A673 (cell line): ENCODE results near the gene ZNF205. TPM values are rescaled to one million over a fixed set of nuclear protein-coding genes. Genes with fewer than 3 reads are reported as not detected.

Experiments
- BruUV-seq: library from RNA; stranded (reverse); fragments of 400-500 nt; replicated peaks from 2 replicates; lab custom pipeline; 2021; lab: Mats Ljungman, UMichigan
- CTCF ChIA-PET: fragments of 300-600 bp; sonication (Branson Sonifier 250); formaldehyde crosslinking; loops from one replicate; lab custom pipeline; 2022; ENCODE audit warnings: antibody characterized with exemption; lab: Charles Lee
- POLR2A ChIA-PET: fragments of 300-600 bp; sonication (Branson Sonifier 250); formaldehyde crosslinking; loops from one replicate; lab custom pipeline; 2022; ENCODE audit warnings: antibody characterized with exemption; ENCODE audit not compliant: low non-redundant PET; lab: Charles Lee
- DNase-seq: peaks from one replicate; pipeline ENCODE4 v3.0.0-alpha.2; 2015; ENCODE audit warnings: low spot score
- H3K27ac ChIP-seq: fragments of 200-600 bp; sonication (generic); 2 replicates; pipeline ENCODE4 v1.5.1; 2016; ENCODE audit warnings: mixed run types, low read depth, mild to moderate bottlenecking, mixed read lengths, antibody characterized with exemption, low read length; ENCODE audit not compliant: poor library complexity, severe bottlenecking
- H3K27me3 ChIP-seq: fragments of 200-600 bp; sonication (generic); replicated peaks from 2 replicates; pipeline ENCODE4 v1.6.1; 2017; ENCODE audit warnings: mixed run types, low read depth, mild to moderate bottlenecking, mixed read lengths, antibody characterized with exemption, low read length; ENCODE audit not compliant: insufficient read depth, poor library complexity
- H3K36me3 ChIP-seq: fragments of 200-600 bp; sonication (generic); 2 replicates; pipeline ENCODE4 v1.6.1; 2016; ENCODE audit warnings: mixed run types, mild to moderate bottlenecking, mixed read lengths, antibody characterized with exemption, low read length; ENCODE audit not compliant: insufficient read depth, poor library complexity, severe bottlenecking
- H3K4me1 ChIP-seq: fragments of 200-600 bp; sonication (generic); 2 replicates; pipeline ENCODE4 v1.6.1; 2017; ENCODE audit warnings: mixed run types, mild to moderate bottlenecking, mixed read lengths, antibody characterized with exemption, low read length; ENCODE audit not compliant: insufficient read depth, poor library complexity, severe bottlenecking
- H3K4me3 ChIP-seq: fragments of 200-600 bp; sonication (generic); 2 replicates; pipeline ENCODE4 v1.5.1; 2016; ENCODE audit warnings: low read depth, mixed run types, mild to moderate bottlenecking, mixed read lengths, low read length; ENCODE audit not compliant: poor library complexity, severe bottlenecking
- H3K9me3 ChIP-seq: fragments of 200-600 bp; sonication (generic); 2 replicates; pipeline ENCODE4 v1.6.1; 2016; ENCODE audit warnings: mixed run types, low read depth, mild to moderate bottlenecking, mixed read lengths, antibody characterized with exemption, low read length; ENCODE audit not compliant: poor library complexity, severe bottlenecking
- EZH2 ChIP-seq: fragments of 200-600 bp; sonication (generic); IDR thresholded peaks from 2 replicates; pipeline ENCODE4 v1.6.1; 2017; ENCODE audit warnings: borderline replicate concordance, low read depth, mild to moderate bottlenecking, mixed read lengths, antibody characterized with exemption, low read length; ENCODE audit not compliant: poor library complexity, severe bottlenecking
- intact Hi-C: fragments of 100-400 bp; cut with micrococcal nuclease; formaldehyde crosslinking; loops from one replicate; pipeline ENCODE4 v1.10.0; 2022; ENCODE audit not compliant: unreplicated experiment
- total RNA-seq: library from RNA; stranded (reverse); gene quantifications from 2 replicates; pipeline ENCODE4 v1.2.3, GENCODE V29; 2021
- TF ChIP-seq, protein P1 (sequence below): fragments of 300-800, 200-600 bp; sonication (generic); conservative IDR thresholded peaks from 2 replicates; pipeline ENCODE4 v1.5.1; 2017; ENCODE audit warnings: low read depth, mild to moderate bottlenecking, antibody characterized with exemption, low read length, moderate library complexity, mixed read lengths

The ZNF205 gene
- total RNA-seq, 1 experiment from 2014 or later, result 19.0 TPM

DNA sequence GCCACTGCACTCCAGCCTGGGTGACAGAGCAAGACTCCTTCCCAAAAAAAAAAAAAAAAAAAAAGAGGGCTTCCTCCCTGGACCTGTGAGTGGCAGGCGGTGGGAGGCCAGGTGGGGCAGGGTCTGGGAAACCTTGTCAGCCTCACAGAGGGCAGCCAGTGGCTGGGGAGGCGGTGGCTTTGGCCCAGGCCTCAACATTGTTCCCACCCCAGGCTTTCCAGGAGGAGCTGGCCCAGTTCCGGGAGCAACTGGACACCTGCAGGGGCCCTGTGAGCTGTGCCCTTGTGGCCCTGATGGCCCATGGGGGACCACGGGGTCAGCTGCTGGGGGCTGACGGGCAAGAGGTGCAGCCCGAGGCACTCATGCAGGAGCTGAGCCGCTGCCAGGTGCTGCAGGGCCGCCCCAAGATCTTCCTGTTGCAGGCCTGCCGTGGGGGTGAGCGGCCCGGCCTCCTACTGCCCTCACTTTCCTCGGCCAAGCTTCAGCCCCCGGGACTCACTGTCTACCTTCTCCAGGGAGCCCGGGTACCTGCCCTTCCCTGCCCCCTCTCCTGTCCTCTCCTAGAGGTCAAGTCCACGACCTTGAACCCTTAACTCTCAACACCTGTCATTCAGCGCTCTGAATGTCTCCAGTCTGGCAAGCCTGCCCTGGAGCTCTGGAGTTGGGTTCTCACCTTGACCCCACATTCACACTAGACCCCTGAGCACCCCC is 34.8 kb downstream of the ZNF205 start:
- Histone ChIP-seq H3K4me3 (no peak overlapping the region), H3K27ac (no peak overlapping the region), H3K4me1 (no peaks in the 10 kb centered on the region), H3K27me3 (no peaks in the 10 kb centered on the region), H3K36me3 (peaks cover under 1% of the 10 kb centered on the region), H3K9me3 (no peaks in the 10 kb centered on the region)
- intact Hi-C loops, result no loop called here
- ChIA-PET POLR2A (no interaction called here), CTCF (interaction anchor here (1.2 kb wide), 1 partner anchor 17 kb away, joined by 3 read pairs; no protein-coding TSS in a partner anchor)
- no peak for DNase-seq
- TF ChIP-seq, protein P1, sequence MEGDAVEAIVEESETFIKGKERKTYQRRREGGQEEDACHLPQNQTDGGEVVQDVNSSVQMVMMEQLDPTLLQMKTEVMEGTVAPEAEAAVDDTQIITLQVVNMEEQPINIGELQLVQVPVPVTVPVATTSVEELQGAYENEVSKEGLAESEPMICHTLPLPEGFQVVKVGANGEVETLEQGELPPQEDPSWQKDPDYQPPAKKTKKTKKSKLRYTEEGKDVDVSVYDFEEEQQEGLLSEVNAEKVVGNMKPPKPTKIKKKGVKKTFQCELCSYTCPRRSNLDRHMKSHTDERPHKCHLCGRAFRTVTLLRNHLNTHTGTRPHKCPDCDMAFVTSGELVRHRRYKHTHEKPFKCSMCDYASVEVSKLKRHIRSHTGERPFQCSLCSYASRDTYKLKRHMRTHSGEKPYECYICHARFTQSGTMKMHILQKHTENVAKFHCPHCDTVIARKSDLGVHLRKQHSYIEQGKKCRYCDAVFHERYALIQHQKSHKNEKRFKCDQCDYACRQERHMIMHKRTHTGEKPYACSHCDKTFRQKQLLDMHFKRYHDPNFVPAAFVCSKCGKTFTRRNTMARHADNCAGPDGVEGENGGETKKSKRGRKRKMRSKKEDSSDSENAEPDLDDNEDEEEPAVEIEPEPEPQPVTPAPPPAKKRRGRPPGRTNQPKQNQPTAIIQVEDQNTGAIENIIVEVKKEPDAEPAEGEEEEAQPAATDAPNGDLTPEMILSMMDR, result no peak
- TF ChIP-seq EZH2, result no peak
- BruUV-seq, result no TSS peak

DNA sequence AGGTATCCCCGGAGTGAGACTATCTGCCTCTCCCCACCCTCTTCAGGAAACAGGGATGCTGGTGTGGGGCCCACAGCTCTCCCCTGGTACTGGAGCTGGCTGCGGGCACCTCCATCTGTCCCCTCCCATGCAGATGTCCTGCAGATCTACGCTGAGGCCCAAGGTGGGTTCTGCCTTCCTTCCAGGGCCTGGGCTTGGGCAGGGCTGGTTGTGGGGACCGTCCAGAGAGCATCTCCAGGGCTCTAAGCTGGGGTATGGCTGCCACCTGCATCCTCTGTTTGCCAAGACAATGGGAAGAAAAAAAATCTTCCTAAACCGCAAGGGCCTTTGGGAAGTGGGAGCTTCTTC is 35.3 kb downstream of the ZNF205 start:
- POLR2A ChIA-PET, result no interaction called here
- H3K27ac ChIP-seq, result no peak overlapping the region
- DNase-seq, result no peak
- no peaks in the 10 kb centered on the region for H3K4me1 ChIP-seq
- H3K27me3 ChIP-seq, result no peaks in the 10 kb centered on the region
- BruUV-seq, result no TSS peak
- H3K4me3 ChIP-seq, result no peak overlapping the region
- TF ChIP-seq, protein P1, result no peak
- no peak for TF ChIP-seq EZH2
- H3K36me3 ChIP-seq, result no peaks in the 10 kb centered on the region
- H3K9me3 ChIP-seq, result no peaks in the 10 kb centered on the region
- CTCF ChIA-PET, result interaction anchor here (1.2 kb wide), 1 partner anchor 18 kb away, joined by 3 read pairs; no protein-coding TSS in a partner anchor
- intact Hi-C loops, result no loop called here

DNA sequence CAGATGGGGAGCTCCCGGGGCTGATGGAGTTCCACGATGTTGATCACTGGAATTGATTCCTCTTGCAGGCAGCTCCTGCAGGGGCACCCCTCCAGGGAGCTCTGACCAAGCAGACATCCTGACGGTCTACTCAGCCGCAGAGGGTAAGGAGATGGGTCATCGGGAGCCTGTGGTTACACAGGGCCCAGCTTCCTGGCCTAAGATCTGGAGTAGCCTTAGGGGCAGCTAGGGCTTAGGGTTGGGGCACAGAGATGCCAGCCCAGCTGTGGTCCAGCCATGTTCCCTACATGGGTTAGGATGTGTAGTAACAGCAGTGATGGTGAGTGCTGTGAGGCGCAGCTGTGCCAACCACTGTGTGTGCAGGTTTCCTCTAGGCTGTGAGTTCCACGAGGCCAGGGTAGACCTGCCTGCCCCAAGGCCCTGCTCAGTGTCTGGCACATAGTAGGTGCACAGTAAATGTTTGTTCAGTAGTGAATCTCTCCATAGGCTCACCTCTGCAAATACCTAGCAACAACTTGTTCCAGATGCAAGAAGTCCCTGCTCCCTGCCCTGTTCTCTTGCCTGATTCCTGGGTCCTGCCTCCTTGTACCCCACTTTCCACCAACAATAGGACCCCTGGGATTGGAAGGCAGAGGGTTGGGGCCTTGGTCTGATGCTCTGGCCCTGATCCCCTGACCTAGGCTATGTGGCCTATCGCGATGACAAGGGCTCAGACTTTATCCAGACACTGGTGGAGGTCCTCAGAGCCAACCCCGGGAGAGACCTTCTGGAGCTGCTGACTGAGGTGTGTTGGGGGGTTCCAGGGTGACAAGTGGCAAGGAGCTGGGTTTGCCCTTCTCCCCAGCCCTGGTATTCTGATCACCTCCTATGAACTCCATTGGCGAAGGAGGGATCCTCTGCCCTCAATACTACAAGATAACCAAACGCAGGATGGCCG is 36.1 kb downstream of the ZNF205 start:
- Histone ChIP-seq H3K27ac (no peak overlapping the region), H3K4me3 (no peak overlapping the region), H3K27me3 (no peaks in the 10 kb centered on the region), H3K9me3 (no peaks in the 10 kb centered on the region), H3K4me1 (no peaks in the 10 kb centered on the region), H3K36me3 (no peaks in the 10 kb centered on the region)
- TF ChIP-seq EZH2, result no peak
- TF ChIP-seq, protein P1, result no peak
- ChIA-PET CTCF (interaction anchor here (1.2 kb wide), 1 partner anchor 19 kb away, joined by 3 read pairs; no protein-coding TSS in a partner anchor), POLR2A (no interaction called here)
- BruUV-seq, result no TSS peak
- no peak for DNase-seq
- intact Hi-C loops, result no loop called here
